ENCODE measurements around the gene SLC1A7.

DNA sequence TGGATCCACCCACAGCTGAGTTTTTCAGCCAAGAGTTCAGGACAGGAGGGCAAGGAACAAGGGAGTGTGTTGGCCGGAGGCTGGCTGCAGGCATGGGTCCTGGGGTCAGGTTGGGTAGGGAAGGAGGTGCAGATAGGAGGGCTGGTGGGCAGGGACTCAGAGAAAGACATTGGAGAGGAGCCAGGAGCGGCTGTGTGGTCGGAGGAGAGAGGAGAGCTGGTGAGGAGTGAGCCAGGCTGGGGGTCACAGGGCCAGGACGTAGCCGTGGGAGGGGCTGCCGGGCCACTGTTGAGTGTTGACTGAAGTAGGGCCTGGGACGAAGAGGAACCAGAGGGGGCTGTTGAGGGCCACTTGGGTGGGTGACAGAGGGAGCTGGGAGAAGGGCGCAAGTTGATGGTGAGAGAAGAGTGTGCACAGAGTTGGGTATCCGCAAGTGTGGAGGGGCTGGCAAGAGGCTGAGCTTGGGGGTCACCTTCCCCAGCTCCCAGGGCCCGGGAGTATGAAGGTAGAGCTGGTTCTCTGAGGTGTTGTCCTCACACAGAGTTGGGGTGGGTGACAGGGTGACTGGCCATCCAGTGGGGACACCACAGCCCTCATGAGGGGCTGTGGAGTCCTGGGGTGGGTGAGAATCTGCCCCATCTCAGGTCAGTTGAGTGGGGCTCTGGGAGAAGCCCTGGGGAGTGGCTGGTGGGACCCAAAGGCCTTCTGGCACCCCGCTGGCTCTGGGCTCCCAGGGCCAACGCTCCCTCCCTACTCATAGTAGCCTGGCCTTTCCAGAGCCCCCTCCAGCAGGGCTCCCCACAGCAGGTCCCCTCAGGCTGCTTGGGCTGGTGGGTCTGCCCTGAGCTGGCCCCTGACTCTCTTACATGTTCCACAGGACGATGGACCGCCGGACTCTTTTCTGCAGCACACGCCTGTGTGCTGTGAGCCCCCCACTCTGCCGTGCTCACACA lies 58.5 kb downstream of the SLC1A7 start:
- TF ChIP-seq, protein P1, sequence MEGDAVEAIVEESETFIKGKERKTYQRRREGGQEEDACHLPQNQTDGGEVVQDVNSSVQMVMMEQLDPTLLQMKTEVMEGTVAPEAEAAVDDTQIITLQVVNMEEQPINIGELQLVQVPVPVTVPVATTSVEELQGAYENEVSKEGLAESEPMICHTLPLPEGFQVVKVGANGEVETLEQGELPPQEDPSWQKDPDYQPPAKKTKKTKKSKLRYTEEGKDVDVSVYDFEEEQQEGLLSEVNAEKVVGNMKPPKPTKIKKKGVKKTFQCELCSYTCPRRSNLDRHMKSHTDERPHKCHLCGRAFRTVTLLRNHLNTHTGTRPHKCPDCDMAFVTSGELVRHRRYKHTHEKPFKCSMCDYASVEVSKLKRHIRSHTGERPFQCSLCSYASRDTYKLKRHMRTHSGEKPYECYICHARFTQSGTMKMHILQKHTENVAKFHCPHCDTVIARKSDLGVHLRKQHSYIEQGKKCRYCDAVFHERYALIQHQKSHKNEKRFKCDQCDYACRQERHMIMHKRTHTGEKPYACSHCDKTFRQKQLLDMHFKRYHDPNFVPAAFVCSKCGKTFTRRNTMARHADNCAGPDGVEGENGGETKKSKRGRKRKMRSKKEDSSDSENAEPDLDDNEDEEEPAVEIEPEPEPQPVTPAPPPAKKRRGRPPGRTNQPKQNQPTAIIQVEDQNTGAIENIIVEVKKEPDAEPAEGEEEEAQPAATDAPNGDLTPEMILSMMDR (IDR thresholded peaks at IDR 0.05): no peak
- TF ChIP-seq POLR2A (IDR thresholded peaks at IDR 0.05) (no peak), EP300 (IDR thresholded peaks at IDR 0.05) (no peak)
